ENCODE results near the gene GALNT2. TPM values are rescaled to one million over a fixed set of nuclear protein-coding genes. Genes with fewer than 3 reads are reported as not detected.
A peak's percentile ranks its signal among the peaks of the same experiment; 100 is the strongest.

Gene GALNT2
- total and polyA plus RNA-seq, 2 of the 13 experiments (the other 11 are each of a cell fraction or from before 2014, with no cell fraction given) = 39.3 to 39.6 TPM

DNA sequence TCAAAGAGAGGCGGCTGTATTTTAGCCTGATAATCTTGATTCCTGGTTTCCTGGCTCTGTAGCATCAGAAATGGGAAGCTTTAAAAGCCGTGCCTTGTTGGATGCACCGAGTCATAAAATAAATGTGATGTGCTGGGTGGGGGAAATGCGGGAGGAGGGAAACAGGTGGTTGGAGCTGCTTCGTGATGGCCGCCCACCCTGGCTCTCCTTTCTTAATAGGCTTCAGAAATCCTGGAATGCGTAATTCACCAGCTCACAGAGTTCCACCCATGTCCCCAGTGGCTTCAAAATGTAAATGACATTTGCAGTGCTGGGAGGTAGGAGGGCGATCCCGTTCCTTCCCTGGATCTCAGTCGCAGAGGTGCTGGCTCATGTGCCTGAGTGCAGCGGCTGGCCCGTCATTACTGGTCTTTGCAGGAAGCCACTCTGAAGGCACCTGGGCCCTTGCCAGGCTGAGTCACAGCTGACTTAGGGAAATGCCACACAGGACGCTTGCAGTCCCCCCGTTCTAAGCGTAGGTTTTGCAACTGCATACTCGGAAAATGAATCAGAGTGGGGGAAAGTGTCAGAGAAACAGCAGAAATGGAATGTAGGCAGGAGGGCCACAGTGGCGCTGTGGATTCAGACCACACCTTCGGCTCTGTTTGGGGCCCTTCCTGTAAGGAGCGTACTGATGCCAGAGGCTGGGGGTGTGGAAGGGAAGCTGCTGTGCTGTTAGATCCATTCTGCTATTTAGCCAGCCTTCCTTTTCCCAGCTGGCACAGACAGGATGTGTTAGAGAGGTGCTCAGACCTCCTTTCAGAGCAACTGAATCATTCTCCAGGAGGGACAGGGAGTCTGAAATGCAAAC, 37.6 kb downstream of the GALNT2 start (continued):
- TF ChIP-seq, protein P1, sequence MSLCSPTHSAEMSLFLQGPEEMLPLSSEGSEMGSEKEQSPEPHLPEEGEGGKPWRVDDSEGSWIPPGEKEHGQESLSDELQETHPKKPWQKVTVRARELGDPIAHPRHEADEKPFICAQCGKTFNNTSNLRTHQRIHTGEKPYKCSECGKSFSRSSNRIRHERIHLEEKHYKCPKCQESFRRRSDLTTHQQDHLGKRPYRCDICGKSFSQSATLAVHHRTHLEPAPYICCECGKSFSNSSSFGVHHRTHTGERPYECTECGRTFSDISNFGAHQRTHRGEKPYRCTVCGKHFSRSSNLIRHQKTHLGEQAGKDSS (CRISPR knock-in tag; IDR thresholded peaks at IDR 0.05; ENCODE audit: borderline replicate concordance, low read depth) = 0 out of 2 replicates have a peak, but pooled peaks have one; percentile 44
- no peak for TF ChIP-seq ZNF567 (CRISPR knock-in tag; IDR thresholded peaks at IDR 0.05; ENCODE audit: borderline replicate concordance)
- peak; percentile 60; the same call in 1 of the 2 replicates for TF ChIP-seq FOXO1 (CRISPR knock-in tag; IDR thresholded peaks at IDR 0.05)
- no peak for TF ChIP-seq ZNF792 (CRISPR knock-in tag; IDR thresholded peaks at IDR 0.05)
- no peak for TF ChIP-seq ZNF674 (CRISPR knock-in tag; IDR thresholded peaks at IDR 0.05; ENCODE audit: low read depth)
- no peak for TF ChIP-seq RBM39 (IDR thresholded peaks at IDR 0.05; ENCODE audit: low read depth, low read length, poor library complexity, severe bottlenecking)
- TF ChIP-seq FOXC1 (CRISPR knock-in tag; IDR thresholded peaks at IDR 0.05; ENCODE audit: borderline replicate concordance) = no peak
- peak; percentile 82 for TF ChIP-seq JUN (CRISPR knock-in tag; IDR thresholded peaks at IDR 0.05)
- TF ChIP-seq ZNF564 (CRISPR knock-in tag; IDR thresholded peaks at IDR 0.05) = no peak
- no peak for TF ChIP-seq SCMH1 (CRISPR knock-in tag; IDR thresholded peaks at IDR 0.05; ENCODE audit: borderline replicate concordance)
- no peak for TF ChIP-seq THAP8 (CRISPR knock-in tag; IDR thresholded peaks at IDR 0.05; ENCODE audit: borderline replicate concordance)
- TF ChIP-seq GTF2F1 (IDR thresholded peaks at IDR 0.05; ENCODE audit: low read length) = no peak
- no peak for TF ChIP-seq ARNT (IDR thresholded peaks at IDR 0.05)
- TF ChIP-seq MAFF (IDR thresholded peaks at IDR 0.05; ENCODE audit: low read depth, low read length) = peak; percentile 69
- TF ChIP-seq, protein P2, sequence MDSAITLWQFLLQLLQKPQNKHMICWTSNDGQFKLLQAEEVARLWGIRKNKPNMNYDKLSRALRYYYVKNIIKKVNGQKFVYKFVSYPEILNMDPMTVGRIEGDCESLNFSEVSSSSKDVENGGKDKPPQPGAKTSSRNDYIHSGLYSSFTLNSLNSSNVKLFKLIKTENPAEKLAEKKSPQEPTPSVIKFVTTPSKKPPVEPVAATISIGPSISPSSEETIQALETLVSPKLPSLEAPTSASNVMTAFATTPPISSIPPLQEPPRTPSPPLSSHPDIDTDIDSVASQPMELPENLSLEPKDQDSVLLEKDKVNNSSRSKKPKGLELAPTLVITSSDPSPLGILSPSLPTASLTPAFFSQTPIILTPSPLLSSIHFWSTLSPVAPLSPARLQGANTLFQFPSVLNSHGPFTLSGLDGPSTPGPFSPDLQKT (CRISPR knock-in tag; IDR thresholded peaks at IDR 0.05; ENCODE audit: borderline replicate concordance) = no peak
- TF ChIP-seq SRSF9 (IDR thresholded peaks at IDR 0.05; ENCODE audit: borderline replicate concordance, insufficient read depth, low read depth, low read length, poor library complexity, severe bottlenecking) = no peak
- peak; percentile 68; the same call in 1 of the 2 replicates for TF ChIP-seq ZNF317 (CRISPR knock-in tag; IDR thresholded peaks at IDR 0.05)
- TF ChIP-seq HINFP (CRISPR knock-in tag; IDR thresholded peaks at IDR 0.05; ENCODE audit: low read depth) = no peak
- TF ChIP-seq ZNF746 (CRISPR knock-in tag; IDR thresholded peaks at IDR 0.05) = 0 out of 2 replicates have a peak, but pooled peaks have one; percentile 59
- TF ChIP-seq ZNF550 (CRISPR knock-in tag; IDR thresholded peaks at IDR 0.05; ENCODE audit: borderline replicate concordance) = no peak
- peak; percentile 50 for TF ChIP-seq POLR2G (IDR thresholded peaks at IDR 0.05; ENCODE audit: low read depth, low read length)
- peak in 1 of 2 experiments; percentile 60; a peak in 1 of 4 replicates for TF ChIP-seq ATF4 (CRISPR knock-in tag; IDR thresholded peaks at IDR 0.05)
- peak; percentile 52; the same call in 1 of the 2 replicates for TF ChIP-seq ZNF614 (CRISPR knock-in tag; IDR thresholded peaks at IDR 0.05; ENCODE audit: borderline replicate concordance)
- TF ChIP-seq ZNF274 (CRISPR knock-in tag; IDR thresholded peaks at IDR 0.05) = no peak
- no peak for TF ChIP-seq KAT2B (IDR thresholded peaks at IDR 0.05; ENCODE audit: borderline replicate concordance, low read depth, low read length)

All from HepG2 (cell line).